GM19099 (cell line): ENCODE measurements around the gene WDR82.
A peak's percentile ranks its signal among the peaks of the same experiment; 100 is the strongest.

Experiments
- POLR2A ChIP-seq: IDR thresholded peaks from 3 replicates; pipeline ENCODE4 v1.6.1; 2011; ENCODE audit warnings: low read depth; ENCODE audit not compliant: insufficient read length; ENCODE audit errors: extremely low read depth

WDR82 gene

DNA sequence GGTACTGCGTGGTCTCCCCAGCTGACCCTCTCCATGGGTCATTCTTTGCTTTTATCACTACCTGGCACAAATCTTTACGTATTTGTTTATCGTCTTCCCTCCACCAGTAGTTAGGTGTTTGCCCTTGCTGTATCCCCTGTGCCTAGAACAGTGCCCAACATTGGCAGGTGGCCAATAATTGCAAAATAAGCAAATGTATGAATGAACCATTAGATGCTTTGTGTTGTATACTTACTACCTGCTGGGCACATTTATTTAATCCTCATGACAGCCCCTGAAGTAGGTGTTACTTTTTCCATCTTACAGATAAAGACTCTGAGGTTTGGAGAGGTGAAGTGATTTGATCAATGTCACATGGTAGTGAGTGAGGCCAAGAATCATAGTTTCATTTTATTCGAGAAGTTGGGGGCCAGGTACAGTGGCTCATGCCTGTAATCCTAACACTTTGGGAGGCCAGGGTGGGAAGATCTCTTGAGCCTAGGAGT lies 37.5 kb downstream of the WDR82 start:
- TF ChIP-seq POLR2A, result no peak

DNA sequence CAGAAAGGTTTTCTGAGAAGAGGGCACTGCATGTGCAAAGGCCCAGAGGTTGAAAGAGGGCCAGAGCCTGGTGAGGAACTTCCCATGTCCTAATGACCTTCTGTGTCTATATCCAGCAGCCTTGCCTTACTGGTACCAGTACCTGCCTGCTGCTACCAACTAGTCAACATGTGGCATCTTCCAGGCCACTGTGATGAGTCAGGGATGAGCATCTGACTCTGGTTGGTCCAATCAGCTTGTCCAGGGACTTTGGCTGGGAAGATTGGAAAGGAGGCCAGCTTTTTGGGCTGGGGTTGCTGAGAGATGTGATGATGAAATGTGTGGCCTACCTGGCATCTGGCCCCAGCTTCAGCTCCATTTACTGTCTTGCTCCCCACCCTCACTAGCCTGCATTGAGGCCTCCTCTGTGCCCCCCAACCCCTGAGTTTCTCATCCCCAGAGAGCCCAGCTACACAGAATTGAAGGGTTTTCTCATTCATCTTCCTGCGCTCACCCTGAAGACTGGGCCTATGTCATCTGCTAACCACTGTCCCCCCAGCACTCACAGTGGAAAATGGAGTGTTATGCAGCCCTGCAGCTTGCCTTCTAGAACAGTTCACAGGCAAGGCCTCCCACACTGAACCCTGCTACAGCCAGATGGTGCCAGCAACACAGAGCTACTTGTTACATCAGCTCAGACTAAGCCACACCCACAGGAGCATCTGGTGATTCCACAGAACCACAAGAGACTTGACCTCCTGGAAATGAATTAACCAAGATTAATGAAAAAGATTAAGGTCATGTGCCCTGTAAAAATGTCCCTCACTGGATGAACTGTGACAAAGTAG lies 38.2 kb downstream of the WDR82 start:
- no peak for TF ChIP-seq POLR2A

DNA sequence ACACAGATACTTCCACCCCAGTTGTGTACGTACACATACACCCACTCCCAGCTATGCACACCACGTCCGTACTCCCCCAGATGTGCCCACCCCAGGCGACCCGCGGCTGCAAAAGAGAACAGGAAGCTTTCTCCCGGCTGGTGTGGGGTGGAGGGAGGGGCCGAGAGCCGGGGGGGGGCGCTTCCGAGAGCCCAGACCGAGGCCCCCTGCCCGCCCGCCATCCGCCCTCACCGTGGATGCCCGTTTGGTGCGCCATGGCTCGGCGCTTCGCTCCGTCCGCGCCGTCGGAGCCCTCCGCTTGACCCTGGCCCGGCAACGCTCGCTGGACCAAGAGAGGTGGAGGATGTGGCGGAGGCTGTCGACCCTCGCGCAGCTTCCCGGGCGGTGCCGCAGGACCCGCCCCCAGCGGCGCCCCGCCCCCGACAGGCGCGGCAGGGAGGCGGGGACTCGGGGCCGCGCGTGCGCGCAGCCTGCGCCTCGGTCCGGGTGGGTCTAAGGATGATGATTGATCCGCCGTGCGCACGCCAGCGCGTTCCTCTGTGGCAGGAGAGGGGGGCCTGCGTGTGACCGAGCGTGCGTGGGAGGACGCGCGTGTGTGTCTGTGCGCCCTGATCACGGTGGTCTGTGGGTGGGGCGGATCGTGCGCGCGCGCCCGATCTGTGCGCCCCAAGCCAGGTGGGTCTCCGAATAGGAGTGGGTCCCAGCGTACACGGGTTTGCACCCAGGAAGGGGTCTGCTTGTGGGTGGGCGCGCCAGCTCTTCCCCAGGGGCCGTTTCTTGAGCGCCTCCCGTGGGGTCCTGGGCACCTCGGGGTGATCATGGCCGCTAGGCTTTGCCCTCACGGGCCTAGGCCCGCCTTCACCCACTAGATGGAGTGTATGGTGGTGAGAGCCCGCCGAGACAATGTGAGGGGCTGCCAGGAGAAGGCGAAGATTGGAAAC lies 39.4 kb downstream of the WDR82 start, which contains the start of gene TWF2:
TSS of gene TWF2 (minus strand) at position 398 of the 941 bp plus-strand sequence. CDS start at position 256, 142 bp downstream.
- peak; percentile 94 for TF ChIP-seq POLR2A

DNA sequence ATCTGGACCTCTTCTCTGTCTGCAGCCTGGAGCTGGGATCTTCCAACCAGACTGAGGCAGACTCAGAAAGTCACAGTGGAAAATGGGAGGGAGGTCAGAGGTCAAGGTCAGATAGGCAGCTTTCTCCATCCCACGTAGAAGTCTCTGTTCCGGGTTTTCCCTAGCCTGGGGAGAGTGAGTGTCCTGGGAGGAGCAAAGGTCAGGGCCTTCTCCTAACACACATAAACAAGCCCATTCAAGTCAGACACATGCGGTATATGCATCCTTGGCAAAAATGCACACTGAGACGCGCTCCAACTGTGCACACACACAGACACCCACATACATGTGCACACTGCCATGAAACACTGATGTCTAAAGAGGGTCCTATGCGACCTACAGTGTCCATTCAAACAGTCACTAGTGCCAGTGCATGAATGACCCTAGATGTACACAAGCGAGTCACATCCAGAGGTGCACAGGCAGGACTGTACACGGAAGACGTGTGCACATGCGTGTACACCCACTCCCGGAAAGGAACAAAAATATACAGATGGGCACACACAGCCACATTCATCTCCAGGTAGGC lies 40.2 kb downstream of the WDR82 start:
- TF ChIP-seq POLR2A, result no peak

DNA sequence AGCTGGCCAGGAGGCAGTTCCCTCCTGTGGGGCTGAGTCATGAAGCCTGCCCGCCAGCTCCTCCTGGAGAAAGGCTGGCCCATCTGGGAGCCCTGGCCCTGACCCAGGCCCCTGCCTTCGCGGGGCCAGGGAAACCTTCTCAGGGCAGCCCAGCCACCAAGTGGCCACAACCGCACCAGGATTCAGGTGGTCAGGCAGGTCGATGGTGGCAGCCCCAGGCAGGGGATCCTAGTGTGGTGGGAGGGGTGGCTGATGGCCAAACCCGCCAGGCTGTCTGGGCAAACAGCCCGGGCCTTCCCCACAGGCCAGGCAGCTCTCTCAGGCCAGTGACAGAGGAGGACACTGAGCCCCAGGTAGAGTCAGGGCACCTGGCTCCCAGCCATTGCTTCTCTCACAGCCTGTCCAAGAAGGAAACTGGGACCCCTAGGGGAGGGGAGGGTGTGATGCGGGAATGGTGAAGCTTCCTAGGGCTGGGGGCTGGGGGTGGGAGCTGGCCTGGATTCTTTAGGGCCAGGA lies 40.7 kb downstream of the WDR82 start:
- no peak for TF ChIP-seq POLR2A

DNA sequence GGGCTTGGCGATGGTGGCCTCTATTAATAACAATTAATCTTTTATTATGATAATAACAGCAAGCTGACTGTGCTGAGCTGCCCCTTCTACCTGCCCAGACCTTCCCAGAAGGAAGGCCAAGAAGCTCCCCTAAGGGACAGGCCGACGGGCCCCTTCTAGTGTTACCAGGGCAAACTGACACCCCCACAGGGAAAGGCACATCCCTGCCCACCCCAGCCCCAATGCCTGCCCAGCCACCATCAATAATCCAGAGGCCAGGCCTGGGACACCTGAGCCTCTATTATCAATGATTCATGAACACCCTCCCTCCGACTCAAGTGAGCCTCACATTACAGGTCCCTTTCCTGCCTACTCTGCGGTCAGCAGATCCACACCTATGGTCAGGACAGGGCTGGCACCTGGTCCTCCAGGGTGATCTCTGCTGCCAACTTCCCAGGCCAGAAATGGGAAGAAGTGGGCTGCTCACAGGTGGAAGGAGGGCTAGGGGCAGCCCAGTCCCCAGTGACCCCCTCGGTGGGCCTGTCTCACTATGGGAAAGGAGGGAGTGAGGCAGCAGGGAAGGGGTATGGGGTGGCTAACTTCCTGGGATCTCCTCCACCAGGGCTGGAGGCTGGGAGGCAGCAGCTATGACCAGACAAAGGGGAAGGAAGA lies 41.3 kb downstream of the WDR82 start:
- no peak for TF ChIP-seq POLR2A

DNA sequence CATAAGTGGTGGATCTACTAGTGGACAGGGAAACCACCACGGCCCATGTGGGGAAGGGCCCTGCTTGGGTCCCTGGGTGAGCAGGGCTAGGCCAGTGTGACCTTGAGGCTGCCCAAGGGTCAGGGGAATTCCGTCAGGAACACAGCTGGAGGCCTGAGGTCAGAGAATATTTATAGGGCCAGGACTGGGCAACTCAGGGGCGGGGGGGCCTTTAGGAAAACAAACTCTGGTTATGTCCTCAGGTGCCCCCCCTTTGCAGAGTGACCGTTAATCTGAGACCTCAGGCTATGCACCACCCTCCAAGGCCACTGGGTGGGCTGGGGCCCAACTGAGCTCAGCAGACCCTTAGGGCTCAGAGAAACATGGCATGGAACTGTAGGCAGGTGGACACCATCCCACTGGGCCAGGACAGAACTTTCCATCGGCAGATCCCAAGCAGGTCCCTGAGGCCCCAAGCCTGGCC lies 42.0 kb downstream of the WDR82 start:
- no peak for TF ChIP-seq POLR2A

DNA sequence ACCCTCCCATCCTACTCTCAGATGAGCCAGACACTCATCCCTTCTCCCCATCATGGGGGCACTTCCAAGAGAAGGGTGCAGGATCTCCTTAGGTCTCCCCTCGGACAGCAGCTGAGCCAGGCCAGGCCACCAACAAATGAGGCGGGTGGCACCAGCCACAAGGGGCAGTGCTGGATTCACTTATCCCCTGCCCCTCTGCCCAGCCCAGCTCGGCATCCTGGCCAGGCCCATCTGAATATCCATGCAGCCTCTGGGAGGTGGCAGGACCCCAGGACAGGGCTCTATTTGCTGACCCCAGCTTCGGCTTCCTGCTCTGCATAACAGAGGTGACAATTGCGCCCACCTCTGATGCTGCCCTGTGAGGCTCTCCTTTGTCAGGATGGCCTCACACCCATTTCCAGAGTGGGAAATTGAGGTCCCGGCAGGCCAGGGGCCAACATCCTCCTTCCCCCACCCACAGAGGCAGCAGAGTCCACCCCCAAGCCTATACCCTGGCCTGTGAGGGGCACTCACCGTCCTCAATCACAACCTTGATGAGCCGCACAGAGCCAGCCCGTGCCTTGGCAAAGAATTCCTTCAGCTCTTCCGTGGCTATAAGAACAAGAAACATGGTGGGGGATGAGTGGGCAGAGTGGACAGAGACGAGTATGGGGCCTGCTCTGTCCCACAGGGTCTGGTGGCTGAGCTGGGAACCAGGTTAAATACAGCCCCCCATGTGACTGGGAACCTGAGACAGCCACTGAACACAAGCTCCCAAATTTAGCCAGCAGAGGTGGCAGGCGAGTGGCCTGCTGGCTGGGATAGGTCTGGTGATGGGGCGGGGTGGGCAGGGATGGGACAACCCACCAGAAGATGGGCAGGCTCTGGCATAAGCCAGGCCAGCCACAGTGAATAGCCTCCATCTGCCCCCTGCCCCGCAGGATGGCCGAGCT lies 43.7 kb downstream of the WDR82 start:
- TF ChIP-seq POLR2A, result no peak

DNA sequence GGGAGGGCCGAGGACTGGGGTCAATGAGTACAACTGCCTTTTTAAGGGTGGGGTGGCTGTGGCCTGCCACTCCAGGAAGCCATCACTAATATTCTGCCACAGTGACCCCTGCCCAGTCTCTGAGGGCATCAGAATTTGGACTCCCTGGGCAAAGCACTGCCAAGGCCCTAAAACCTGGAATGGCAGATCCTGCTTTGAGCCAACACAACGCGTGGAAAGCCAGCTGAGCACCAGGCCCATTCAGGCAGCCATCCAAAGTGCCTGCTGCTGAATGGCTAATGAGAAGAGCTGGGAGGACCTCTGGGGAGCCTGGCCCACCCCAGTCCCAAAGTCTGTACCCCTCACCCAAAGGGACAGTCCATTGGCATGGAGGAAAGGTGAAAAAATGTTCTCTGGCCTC lies 44.5 kb downstream of the WDR82 start:
- no peak for TF ChIP-seq POLR2A

DNA sequence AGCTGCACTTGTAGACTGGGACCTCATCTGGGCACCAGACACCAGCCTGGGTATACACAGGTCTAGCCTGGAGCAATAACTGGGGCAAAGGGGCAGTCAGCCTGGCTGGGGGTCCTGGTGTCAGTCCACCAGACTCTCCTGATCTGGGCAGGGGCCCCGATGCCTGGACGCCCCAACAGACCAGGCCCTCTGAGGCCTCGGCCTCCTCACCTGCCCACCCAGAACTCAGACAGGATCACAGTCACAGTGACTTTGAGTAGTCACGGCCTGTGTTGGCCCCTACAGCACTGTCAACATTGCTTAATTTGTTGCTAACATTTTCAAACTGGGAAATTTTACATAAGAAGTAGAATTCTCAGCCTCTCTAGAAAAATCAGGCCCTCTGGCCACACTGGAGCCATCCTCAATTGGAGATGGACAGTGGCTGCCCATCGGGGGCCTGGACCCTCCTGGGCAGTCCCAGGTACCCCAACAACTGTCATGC lies 45.3 kb downstream of the WDR82 start:
- TF ChIP-seq POLR2A, result no peak

DNA sequence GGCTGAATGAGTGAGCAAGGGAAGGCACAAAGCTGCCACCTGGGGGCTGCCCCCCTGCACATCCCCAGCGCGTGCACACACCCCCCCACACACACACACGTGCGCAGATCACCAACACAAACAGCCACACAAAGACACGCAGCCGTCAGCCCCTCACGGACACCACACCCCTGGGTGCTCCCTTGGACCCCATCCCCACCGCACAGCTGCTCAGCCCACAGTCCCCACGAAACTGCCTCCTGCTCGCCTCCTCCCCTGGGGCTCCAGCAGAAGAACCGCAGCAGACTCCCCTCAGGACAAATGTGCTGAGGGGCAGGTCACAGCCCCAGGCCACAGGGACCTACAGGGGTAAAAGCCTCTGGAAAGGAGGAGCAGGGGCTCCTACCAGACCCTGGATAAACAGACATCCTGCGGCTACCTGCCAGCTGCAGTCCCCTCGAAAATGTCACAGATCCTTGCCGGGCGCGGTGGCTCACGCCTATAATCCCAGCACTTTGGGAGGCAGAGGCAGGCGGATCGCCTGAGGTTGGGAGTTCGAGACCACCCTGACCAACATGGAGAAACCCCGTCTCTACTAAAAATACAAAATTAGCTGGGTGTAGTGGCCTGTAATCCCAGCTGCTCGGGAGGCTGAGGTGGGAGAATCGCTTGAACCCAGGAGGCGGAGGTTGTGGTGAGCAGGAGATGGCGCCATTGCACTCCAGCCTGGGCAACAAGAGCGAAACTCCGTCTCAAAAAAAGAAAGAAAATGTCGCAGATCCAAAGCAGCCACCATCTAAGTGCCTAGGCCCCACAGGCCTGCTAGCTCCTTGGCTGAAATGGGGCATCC lies 46.0 kb downstream of the WDR82 start:
- no peak for TF ChIP-seq POLR2A
